ENCODE measurements around the gene PTPRD.

Gene PTPRD

DNA sequence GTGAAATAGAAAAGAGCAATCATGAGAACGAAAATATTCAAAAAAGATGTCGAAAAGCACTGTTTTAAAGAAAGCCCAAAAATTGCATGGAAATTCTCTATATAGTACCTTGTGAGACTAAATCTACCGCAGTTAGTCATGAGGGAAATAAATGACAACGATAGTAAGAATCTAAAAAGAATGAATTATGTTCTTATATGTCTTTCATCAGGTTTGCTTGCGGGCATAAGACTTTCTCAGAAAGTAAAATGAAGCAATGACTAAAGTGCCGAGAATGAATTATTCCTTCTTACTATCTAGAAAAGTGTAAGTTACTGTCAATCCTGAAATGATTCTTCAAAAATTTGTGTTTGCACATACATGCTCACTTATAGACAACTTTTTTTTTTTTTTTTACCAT, 26.4 kb downstream of the PTPRD start:
- Histone ChIP-seq H3K27me3 (ENCODE audit: control insufficient read depth, insufficient read depth, low read length) (no peaks in the 10 kb centered on the region), H3K9me3 (ENCODE audit: control insufficient read depth, insufficient read depth, low read length) (no peaks in the 10 kb centered on the region), H3K9ac (ENCODE audit: low read depth, low read length) (no peak overlapping the region), H3K4me3 (ENCODE audit: low read depth, low read length) (no peak overlapping the region), H3K36me3 (ENCODE audit: control insufficient read depth, insufficient read depth, low read length) (no peaks in the 10 kb centered on the region), H3K4me1 (ENCODE audit: control insufficient read depth, insufficient read depth, low read length) (no peaks in the 10 kb centered on the region)

DNA sequence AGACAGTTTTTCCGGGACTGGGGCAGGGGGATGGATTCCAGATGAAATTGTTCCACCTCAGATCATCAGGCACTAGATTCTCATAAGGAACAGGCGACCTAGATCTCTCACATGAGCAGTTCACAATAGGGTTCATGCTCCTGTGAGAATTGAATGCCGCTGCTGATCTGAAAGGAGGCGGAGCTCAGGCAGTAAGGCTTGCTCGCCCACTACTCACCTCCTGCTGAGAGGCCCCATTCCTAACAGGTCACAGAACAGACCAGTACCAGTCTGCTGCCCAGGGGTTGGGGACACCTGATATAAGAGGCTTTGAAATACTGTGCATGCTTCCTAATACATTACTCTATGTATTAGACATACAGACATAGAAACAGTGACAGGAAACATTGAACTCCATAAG, 41.1 kb downstream of the PTPRD start:
- Histone ChIP-seq H3K27me3 (ENCODE audit: control insufficient read depth, insufficient read depth, low read length) (no peaks in the 10 kb centered on the region), H3K4me3 (ENCODE audit: low read depth, low read length) (no peak overlapping the region), H3K4me1 (ENCODE audit: control insufficient read depth, insufficient read depth, low read length) (no peaks in the 10 kb centered on the region), H3K9ac (ENCODE audit: low read depth, low read length) (no peak overlapping the region), H3K36me3 (ENCODE audit: control insufficient read depth, insufficient read depth, low read length) (no peaks in the 10 kb centered on the region), H3K9me3 (ENCODE audit: control insufficient read depth, insufficient read depth, low read length) (no peaks in the 10 kb centered on the region)

DNA sequence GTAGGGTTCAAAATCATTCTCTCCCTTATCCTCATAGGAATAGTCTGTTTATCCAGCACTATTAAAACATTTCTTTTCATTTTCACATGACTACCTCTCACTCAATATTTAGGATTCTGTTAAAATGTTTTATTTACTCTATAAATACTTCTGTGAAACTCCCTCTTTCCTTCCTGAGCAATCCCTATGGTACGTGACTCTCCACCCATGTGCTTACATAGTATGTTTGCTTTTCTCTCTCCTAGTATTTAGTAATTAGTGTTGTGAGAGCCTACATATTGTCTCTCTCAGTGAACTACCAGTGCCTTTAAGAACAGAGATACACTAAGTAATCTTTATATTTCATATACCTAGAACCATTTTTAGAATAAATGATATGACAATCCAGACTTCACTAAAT, 46.0 kb downstream of the PTPRD start:
- H3K9me3 ChIP-seq (ENCODE audit: control insufficient read depth, insufficient read depth, low read length), result no peaks in the 10 kb centered on the region
- no peak overlapping the region for H3K9ac ChIP-seq (ENCODE audit: low read depth, low read length)
- no peaks in the 10 kb centered on the region for H3K36me3 ChIP-seq (ENCODE audit: control insufficient read depth, insufficient read depth, low read length)
- H3K27me3 ChIP-seq (ENCODE audit: control insufficient read depth, insufficient read depth, low read length), result no peaks in the 10 kb centered on the region
- no peak overlapping the region for H3K4me3 ChIP-seq (ENCODE audit: low read depth, low read length)
- H3K4me1 ChIP-seq (ENCODE audit: control insufficient read depth, insufficient read depth, low read length), result no peaks in the 10 kb centered on the region

DNA sequence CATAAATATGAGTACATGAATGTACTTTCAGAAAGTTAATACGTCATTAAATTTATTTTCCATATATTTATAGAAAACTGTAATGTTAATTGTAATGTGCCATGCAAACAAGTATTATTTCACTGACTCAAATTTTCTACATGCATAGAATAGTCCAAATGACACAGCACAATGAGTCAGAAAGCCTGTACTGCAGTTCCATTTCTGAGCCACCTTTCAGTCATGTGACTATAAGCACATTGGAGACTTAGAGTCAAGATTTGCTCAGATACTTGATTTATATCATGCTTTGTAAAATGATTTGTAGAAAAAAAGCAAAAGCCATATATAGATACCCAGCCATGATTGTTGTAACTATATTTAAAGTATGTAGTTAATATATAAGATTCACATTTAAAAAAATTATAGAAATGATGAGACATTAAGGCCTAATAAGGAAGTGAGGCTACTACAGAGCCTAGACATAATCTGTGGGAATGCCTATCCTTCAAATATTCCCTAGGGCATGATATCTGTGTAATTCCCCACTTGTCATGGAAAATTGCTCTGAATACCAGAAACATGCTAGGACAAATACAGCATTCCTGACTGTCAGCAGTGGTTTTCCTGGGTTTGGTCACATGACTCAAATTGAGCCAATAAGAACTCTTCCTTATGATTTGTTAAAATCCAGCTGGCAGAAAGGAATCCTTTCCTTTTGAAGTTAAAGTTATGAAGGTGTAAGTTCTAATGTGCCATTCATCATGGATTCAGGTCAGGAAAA, 50.0 kb downstream of the PTPRD start:
- H3K9ac ChIP-seq (ENCODE audit: low read depth, low read length), result no peak overlapping the region
- no peak overlapping the region for H3K4me3 ChIP-seq (ENCODE audit: low read depth, low read length)
- H3K4me1 ChIP-seq (ENCODE audit: control insufficient read depth, insufficient read depth, low read length), result no peaks in the 10 kb centered on the region
- no peaks in the 10 kb centered on the region for H3K36me3 ChIP-seq (ENCODE audit: control insufficient read depth, insufficient read depth, low read length)
- no peaks in the 10 kb centered on the region for H3K27me3 ChIP-seq (ENCODE audit: control insufficient read depth, insufficient read depth, low read length)
- H3K9me3 ChIP-seq (ENCODE audit: control insufficient read depth, insufficient read depth, low read length), result no peaks in the 10 kb centered on the region

DNA sequence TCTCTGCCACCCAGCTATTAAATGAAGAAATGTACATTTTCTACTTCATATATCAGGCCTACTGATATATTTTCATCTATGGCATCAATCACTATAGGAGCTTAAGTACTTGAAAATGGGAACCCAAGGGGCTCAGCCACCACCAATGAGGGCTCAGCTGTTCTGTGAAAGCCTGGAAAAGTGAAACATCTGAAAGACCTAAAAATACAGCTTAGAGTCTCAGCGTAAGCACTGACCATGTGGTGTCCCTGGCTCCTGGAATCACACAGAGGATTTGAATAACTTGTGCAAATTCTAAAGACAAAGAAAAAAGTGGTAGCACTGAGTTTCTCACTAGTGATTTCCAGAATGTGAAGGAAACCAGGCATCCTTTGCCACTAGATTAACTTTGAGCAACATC, 64.5 kb downstream of the PTPRD start:
- Histone ChIP-seq H3K27me3 (ENCODE audit: control insufficient read depth, insufficient read depth, low read length) (no peaks in the 10 kb centered on the region), H3K4me3 (ENCODE audit: low read depth, low read length) (no peak overlapping the region), H3K4me1 (ENCODE audit: control insufficient read depth, insufficient read depth, low read length) (no peaks in the 10 kb centered on the region), H3K36me3 (ENCODE audit: control insufficient read depth, insufficient read depth, low read length) (no peaks in the 10 kb centered on the region), H3K9ac (ENCODE audit: low read depth, low read length) (no peak overlapping the region), H3K9me3 (ENCODE audit: control insufficient read depth, insufficient read depth, low read length) (no peaks in the 10 kb centered on the region)

DNA sequence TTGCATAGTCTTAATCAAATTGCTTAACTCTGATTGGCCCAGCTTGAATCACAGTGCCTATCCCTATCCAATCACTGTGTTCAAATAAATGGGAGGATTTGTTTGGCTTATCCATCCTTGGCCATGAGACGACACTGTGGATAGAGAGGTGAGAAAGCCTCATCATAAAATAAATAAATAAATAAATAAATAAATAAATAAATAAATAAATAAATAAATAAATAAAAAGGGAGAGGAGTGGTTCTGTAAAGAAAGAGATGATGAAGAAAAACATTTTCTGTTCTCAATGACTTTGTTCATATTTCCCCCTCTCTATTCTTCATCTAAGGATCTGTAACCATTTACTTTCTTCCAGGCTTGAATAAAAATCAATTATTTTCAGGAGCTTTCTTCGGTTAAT, 74.7 kb downstream of the PTPRD start:
- H3K9ac ChIP-seq (ENCODE audit: low read depth, low read length), result no peak overlapping the region
- no peaks in the 10 kb centered on the region for H3K36me3 ChIP-seq (ENCODE audit: control insufficient read depth, insufficient read depth, low read length)
- no peaks in the 10 kb centered on the region for H3K27me3 ChIP-seq (ENCODE audit: control insufficient read depth, insufficient read depth, low read length)
- H3K4me1 ChIP-seq (ENCODE audit: control insufficient read depth, insufficient read depth, low read length), result no peaks in the 10 kb centered on the region
- no peaks in the 10 kb centered on the region for H3K9me3 ChIP-seq (ENCODE audit: control insufficient read depth, insufficient read depth, low read length)
- H3K4me3 ChIP-seq (ENCODE audit: low read depth, low read length), result no peak overlapping the region

DNA sequence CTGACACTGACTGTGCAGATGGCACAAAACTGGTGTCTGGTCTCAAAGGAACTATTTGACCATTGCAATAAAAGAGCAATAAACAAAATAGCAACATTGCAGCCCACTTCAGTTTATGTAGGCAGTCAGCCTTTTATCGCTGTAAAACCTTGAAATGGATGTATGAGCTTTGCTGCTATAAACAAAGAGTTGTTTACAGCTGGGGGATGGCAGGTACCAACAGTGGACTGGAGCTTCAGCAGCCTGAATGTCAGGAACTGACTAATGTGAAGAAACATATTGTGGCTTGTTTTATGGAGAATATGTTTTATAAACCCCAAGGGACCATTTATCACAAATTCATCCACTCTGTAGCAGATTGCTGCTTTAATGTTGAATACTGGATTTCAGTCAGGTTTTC, 78.0 kb downstream of the PTPRD start:
- no peak overlapping the region for H3K4me3 ChIP-seq (ENCODE audit: low read depth, low read length)
- H3K4me1 ChIP-seq (ENCODE audit: control insufficient read depth, insufficient read depth, low read length), result no peaks in the 10 kb centered on the region
- no peaks in the 10 kb centered on the region for H3K9me3 ChIP-seq (ENCODE audit: control insufficient read depth, insufficient read depth, low read length)
- no peaks in the 10 kb centered on the region for H3K36me3 ChIP-seq (ENCODE audit: control insufficient read depth, insufficient read depth, low read length)
- H3K27me3 ChIP-seq (ENCODE audit: control insufficient read depth, insufficient read depth, low read length), result no peaks in the 10 kb centered on the region
- H3K9ac ChIP-seq (ENCODE audit: low read depth, low read length), result no peak overlapping the region

DNA sequence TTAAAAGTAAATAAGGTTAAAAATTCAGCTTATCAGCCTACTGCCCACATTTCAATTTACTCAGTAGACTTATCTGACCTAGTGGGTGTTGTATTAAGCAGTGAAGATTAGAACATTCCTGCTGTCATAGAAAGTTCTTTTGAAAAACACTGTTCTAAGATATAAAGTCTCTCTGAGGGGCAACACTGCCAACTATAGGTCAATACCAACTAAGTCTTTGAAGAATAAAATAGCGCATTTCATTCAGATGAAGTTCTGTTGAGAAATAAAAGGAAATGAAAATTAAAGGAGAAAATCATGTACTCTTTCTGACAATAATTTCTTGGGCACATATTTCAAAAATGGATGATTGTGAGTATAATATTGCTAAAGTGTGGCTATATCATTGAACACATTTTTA, 86.8 kb downstream of the PTPRD start:
- Histone ChIP-seq H3K36me3 (ENCODE audit: control insufficient read depth, insufficient read depth, low read length) (no peaks in the 10 kb centered on the region), H3K4me1 (ENCODE audit: control insufficient read depth, insufficient read depth, low read length) (no peaks in the 10 kb centered on the region), H3K9me3 (ENCODE audit: control insufficient read depth, insufficient read depth, low read length) (no peaks in the 10 kb centered on the region), H3K4me3 (ENCODE audit: low read depth, low read length) (no peak overlapping the region), H3K9ac (ENCODE audit: low read depth, low read length) (no peak overlapping the region), H3K27me3 (ENCODE audit: control insufficient read depth, insufficient read depth, low read length) (no peaks in the 10 kb centered on the region)

DNA sequence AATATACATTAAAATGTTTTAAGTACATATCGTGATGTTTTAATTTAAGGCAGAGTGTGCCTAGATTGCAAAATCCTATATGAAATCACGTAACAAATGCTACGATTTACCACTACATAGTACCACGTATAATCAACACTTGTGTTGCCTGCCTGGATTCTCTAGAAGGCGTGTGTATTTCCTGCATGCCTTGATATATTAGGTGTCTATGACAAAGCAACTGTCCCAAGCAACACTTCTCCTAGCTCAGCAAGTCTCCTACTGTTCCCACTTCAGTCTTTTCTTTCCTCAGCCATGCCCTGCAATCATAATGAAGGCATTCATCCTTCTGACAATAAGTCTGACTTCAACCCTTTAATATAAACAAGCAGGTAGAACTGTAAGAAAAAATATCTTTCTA, 89.6 kb downstream of the PTPRD start:
- Histone ChIP-seq H3K4me1 (ENCODE audit: control insufficient read depth, insufficient read depth, low read length) (no peaks in the 10 kb centered on the region), H3K9me3 (ENCODE audit: control insufficient read depth, insufficient read depth, low read length) (no peaks in the 10 kb centered on the region), H3K36me3 (ENCODE audit: control insufficient read depth, insufficient read depth, low read length) (no peaks in the 10 kb centered on the region), H3K4me3 (ENCODE audit: low read depth, low read length) (no peak overlapping the region), H3K27me3 (ENCODE audit: control insufficient read depth, insufficient read depth, low read length) (no peaks in the 10 kb centered on the region), H3K9ac (ENCODE audit: low read depth, low read length) (no peak overlapping the region)

DNA sequence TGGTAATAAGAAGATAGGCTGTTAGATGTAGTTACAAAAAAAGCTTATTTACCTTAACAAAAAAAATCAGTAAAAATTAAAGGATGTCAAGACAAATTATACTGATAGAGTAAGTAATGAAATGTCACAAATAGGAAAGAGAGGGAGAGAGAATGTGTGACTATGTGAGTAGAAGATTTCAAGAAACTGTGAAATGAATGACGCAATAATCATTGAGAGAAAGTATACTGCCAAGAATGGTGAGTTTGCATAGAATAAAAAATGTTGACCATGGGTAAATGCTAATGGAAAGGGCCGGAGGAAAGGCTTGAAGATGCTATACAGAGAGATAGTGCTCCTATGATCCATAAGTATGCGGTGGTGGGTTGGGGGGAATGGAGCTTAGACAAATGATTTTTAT, 100.7 kb downstream of the PTPRD start:
- Histone ChIP-seq H3K36me3 (ENCODE audit: control insufficient read depth, insufficient read depth, low read length) (no peaks in the 10 kb centered on the region), H3K4me1 (ENCODE audit: control insufficient read depth, insufficient read depth, low read length) (no peaks in the 10 kb centered on the region), H3K9me3 (ENCODE audit: control insufficient read depth, insufficient read depth, low read length) (no peaks in the 10 kb centered on the region), H3K9ac (ENCODE audit: low read depth, low read length) (no peak overlapping the region), H3K27me3 (ENCODE audit: control insufficient read depth, insufficient read depth, low read length) (no peaks in the 10 kb centered on the region), H3K4me3 (ENCODE audit: low read depth, low read length) (no peak overlapping the region)

DNA sequence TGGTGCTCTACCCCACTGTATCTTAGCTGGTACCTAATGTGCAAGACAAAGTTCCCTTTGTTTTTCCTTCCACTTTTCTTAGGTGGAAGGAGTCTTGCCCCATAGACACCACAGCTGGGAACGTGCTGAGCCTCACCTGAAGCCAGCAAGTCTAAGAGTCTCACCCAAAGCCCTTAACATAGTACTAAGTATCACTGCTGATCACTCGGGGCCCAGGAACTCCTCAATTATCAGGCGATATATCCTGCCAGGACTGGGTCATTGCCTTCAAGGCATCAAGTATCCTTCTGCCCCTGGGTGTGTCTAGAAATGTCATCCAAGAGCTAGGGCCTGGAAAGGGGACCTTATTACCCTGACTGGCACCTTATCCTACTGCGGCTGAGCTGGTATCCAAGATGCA, 123.9 kb downstream of the PTPRD start:
- H3K4me1 ChIP-seq (ENCODE audit: control insufficient read depth, insufficient read depth, low read length), result no peaks in the 10 kb centered on the region
- H3K27me3 ChIP-seq (ENCODE audit: control insufficient read depth, insufficient read depth, low read length), result no peaks in the 10 kb centered on the region
- H3K9me3 ChIP-seq (ENCODE audit: control insufficient read depth, insufficient read depth, low read length), result no peaks in the 10 kb centered on the region
- H3K36me3 ChIP-seq (ENCODE audit: control insufficient read depth, insufficient read depth, low read length), result no peaks in the 10 kb centered on the region
- H3K9ac ChIP-seq (ENCODE audit: low read depth, low read length), result no peak overlapping the region
- H3K4me3 ChIP-seq (ENCODE audit: low read depth, low read length), result no peak overlapping the region

DNA sequence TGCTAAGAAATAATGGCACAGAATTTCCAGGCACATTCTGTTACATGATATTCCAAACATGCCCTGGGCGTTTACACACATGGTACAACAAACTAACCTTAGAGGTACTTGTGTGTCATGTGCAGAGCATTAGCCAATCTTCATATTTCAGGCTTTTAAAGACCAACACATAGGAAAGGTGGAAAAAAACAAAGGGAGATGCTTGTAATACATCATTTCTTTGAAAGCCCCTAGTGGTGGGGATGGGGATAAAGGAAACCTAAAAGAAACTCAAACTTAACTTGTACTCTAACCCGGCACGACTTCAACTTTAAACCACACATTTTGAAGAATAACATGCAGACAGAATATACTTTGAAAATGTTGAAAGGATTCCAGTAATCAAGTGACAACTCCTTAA, 133.6 kb downstream of the PTPRD start:
- Histone ChIP-seq H3K27me3 (ENCODE audit: control insufficient read depth, insufficient read depth, low read length) (no peaks in the 10 kb centered on the region), H3K9me3 (ENCODE audit: control insufficient read depth, insufficient read depth, low read length) (no peaks in the 10 kb centered on the region), H3K4me3 (ENCODE audit: low read depth, low read length) (no peak overlapping the region), H3K36me3 (ENCODE audit: control insufficient read depth, insufficient read depth, low read length) (no peaks in the 10 kb centered on the region), H3K9ac (ENCODE audit: low read depth, low read length) (no peak overlapping the region), H3K4me1 (ENCODE audit: control insufficient read depth, insufficient read depth, low read length) (no peaks in the 10 kb centered on the region)
